A549 (cell line): ENCODE measurements around the gene CCDC92B.

Experiments
- CEBPB ChIP-seq, 2 experiments: fragments of >200 bp in 1 of 2; sonication (Bioruptor Twin) in 1 of 2; formaldehyde crosslinking in 1 of 2; IDR thresholded peaks; 2 replicates each; pipeline ENCODE4 v1.6.1; 2012 to 2016
- JUN ChIP-seq, 2 experiments: fragments of >200 bp; sonication (Bioruptor Twin); formaldehyde crosslinking; IDR thresholded peaks; 2 replicates in 1 of 2; 3 replicates in 1 of 2; pipeline ENCODE4 v1.6.1; 2016 to 2017
- MAFK ChIP-seq: fragments of 450-650 bp; IDR thresholded peaks from 2 replicates; pipeline ENCODE4 v1.6.1; 2014; ENCODE audit not compliant: partially characterized antibody
- NR3C1 ChIP-seq: fragments of >200 bp; sonication (Bioruptor Twin); formaldehyde crosslinking; IDR thresholded peaks from 3 replicates; pipeline ENCODE4 v1.6.1; 2017
- POLR2AphosphoS2 ChIP-seq: conservative IDR thresholded peaks from 2 replicates; pipeline ENCODE4 v1.6.1; 2012; ENCODE audit warnings: low read length, improper control_type of control experiment, inconsistent platforms
- RAD21 ChIP-seq, 2 experiments: fragments of >200 bp in 1 of 2; sonication (Bioruptor Twin) in 1 of 2; formaldehyde crosslinking in 1 of 2; IDR thresholded peaks in 1 of 2; conservative IDR thresholded peaks in 1 of 2; 2 replicates in 1 of 2; 3 replicates in 1 of 2; pipeline ENCODE4 v1.6.1; 2012 to 2018; ENCODE audit warnings: inconsistent platforms in 1 of 2
- ZC3H11A ChIP-seq: fragments of 450-650 bp; IDR thresholded peaks from 2 replicates; pipeline ENCODE4 v1.6.1; 2014; ENCODE audit warnings: antibody characterized with exemption, mild to moderate bottlenecking
- TF ChIP-seq, protein P1 (sequence below): fragments of >200 bp; sonication (Bioruptor Twin); formaldehyde crosslinking; IDR thresholded peaks from 3 replicates; pipeline ENCODE4 v1.5.1; 2016
- TF ChIP-seq, protein P2 (sequence below): fragments of 250-450 bp; sonication (Bioruptor Pico); IDR thresholded peaks from 2 replicates; pipeline ENCODE4 v1.5.0; 2021; ENCODE audit warnings: mild to moderate bottlenecking, moderate library complexity, borderline replicate concordance
- TF ChIP-seq, protein P3 (sequence below): IDR thresholded peaks from 2 replicates; pipeline ENCODE4 v1.6.1; 2012
- TF ChIP-seq, protein P4 (sequence below): IDR thresholded peaks from 2 replicates; pipeline ENCODE4 v1.6.1; 2012

DNA sequence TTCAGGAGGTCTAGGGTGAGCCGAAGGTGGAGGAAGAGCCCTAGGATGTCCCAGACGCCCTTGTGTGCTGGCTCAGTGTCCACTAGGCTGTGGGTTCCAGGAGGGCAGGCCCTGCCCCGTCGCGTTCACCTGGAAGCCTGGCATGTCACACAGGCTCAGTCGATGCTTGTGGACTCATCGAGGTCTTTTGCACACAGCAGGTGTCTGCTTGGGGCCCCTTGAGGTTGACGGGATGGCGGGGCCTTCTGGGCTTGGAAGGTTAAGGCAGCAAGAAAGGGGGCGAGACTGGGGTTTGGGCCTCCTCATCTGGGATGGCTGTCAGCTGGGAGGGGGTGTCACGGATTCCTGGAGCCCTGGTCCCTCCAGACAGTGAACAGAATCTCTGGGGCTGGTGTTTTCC, 48.7 kb upstream of the CCDC92B start:
- TF ChIP-seq RAD21 (conservative IDR thresholded peaks at IDR 0.05 in 1 of 2, IDR thresholded peaks at IDR 0.05 in 1 of 2) (no peak), MAFK (no peak), CEBPB (IDR thresholded peaks at IDR 0.05) (no peak), NR3C1 (no peak), JUN (IDR thresholded peaks at IDR 0.05) (no peak), ZC3H11A (no peak), POLR2AphosphoS2 (no peak)
- TF ChIP-seq, protein P1, sequence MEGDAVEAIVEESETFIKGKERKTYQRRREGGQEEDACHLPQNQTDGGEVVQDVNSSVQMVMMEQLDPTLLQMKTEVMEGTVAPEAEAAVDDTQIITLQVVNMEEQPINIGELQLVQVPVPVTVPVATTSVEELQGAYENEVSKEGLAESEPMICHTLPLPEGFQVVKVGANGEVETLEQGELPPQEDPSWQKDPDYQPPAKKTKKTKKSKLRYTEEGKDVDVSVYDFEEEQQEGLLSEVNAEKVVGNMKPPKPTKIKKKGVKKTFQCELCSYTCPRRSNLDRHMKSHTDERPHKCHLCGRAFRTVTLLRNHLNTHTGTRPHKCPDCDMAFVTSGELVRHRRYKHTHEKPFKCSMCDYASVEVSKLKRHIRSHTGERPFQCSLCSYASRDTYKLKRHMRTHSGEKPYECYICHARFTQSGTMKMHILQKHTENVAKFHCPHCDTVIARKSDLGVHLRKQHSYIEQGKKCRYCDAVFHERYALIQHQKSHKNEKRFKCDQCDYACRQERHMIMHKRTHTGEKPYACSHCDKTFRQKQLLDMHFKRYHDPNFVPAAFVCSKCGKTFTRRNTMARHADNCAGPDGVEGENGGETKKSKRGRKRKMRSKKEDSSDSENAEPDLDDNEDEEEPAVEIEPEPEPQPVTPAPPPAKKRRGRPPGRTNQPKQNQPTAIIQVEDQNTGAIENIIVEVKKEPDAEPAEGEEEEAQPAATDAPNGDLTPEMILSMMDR = no peak
- TF ChIP-seq, protein P2, sequence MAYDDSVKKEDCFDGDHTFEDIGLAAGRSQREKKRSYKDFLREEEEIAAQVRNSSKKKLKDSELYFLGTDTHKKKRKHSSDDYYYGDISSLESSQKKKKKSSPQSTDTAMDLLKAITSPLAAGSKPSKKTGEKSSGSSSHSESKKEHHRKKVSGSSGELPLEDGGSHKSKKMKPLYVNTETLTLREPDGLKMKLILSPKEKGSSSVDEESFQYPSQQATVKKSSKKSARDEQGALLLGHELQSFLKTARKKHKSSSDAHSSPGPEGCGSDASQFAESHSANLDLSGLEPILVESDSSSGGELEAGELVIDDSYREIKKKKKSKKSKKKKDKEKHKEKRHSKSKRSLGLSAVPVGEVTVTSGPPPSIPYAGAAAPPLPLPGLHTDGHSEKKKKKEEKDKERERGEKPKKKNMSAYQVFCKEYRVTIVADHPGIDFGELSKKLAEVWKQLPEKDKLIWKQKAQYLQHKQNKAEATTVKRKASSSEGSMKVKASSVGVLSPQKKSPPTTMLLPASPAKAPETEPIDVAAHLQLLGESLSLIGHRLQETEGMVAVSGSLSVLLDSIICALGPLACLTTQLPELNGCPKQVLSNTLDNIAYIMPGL = no peak
- TF ChIP-seq, protein P3, sequence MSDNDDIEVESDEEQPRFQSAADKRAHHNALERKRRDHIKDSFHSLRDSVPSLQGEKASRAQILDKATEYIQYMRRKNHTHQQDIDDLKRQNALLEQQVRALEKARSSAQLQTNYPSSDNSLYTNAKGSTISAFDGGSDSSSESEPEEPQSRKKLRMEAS = no peak
- TF ChIP-seq, protein P4, sequence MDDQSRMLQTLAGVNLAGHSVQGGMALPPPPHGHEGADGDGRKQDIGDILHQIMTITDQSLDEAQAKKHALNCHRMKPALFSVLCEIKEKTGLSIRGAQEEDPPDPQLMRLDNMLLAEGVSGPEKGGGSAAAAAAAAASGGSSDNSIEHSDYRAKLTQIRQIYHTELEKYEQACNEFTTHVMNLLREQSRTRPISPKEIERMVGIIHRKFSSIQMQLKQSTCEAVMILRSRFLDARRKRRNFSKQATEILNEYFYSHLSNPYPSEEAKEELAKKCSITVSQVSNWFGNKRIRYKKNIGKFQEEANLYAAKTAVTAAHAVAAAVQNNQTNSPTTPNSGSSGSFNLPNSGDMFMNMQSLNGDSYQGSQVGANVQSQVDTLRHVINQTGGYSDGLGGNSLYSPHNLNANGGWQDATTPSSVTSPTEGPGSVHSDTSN = no peak
